SU-DHL-6 (cell line): ENCODE measurements around the gene DPP10.

Source experiments
- H2AFZ ChIP-seq: fragments of 200-600 bp; sonication (generic); 2 replicates; pipeline ENCODE4 v1.6.1; 2014; ENCODE audit warnings: low read depth, mild to moderate bottlenecking, moderate library complexity, mixed read lengths, antibody characterized with exemption, low read length; ENCODE audit not compliant: severe bottlenecking
- H3F3A ChIP-seq: fragments of 200-600 bp; shearing (Covaris generic); 2 replicates; pipeline ENCODE4 v1.6.0; 2016; ENCODE audit warnings: antibody characterized with exemption, mild to moderate bottlenecking; ENCODE audit not compliant: insufficient read depth
- H3K27ac ChIP-seq: fragments of 200-600 bp; sonication (generic); 2 replicates; pipeline ENCODE4 v1.5.1; 2016; ENCODE audit warnings: low read depth, mild to moderate bottlenecking, low read length, moderate library complexity, mixed read lengths
- H3K27me3 ChIP-seq: fragments of 200-600 bp; sonication (generic), shearing (Covaris generic); 2 replicates; pipeline ENCODE4 v1.6.0; 2014; ENCODE audit warnings: mild to moderate bottlenecking, low read length
- H3K36me3 ChIP-seq: fragments of 200-600 bp; sonication (generic); 2 replicates; pipeline ENCODE4 v1.6.1; 2014; ENCODE audit warnings: mild to moderate bottlenecking, low read length, mixed read lengths
- H3K4me2 ChIP-seq: fragments of 300-600, 200-600 bp; shearing (Covaris generic), sonication (generic); 2 replicates; pipeline ENCODE4 v1.6.0; 2014; ENCODE audit warnings: low read length, low read depth, mild to moderate bottlenecking; ENCODE audit not compliant: poor library complexity, severe bottlenecking
- H3K4me3 ChIP-seq: fragments of 200-600 bp; sonication (generic); 2 replicates; pipeline ENCODE4 v1.5.1; 2014; ENCODE audit warnings: antibody characterized with exemption, low read length, mild to moderate bottlenecking, mixed read lengths; ENCODE audit not compliant: insufficient read depth, poor library complexity, severe bottlenecking
- H3K79me2 ChIP-seq: fragments of 200-600 bp; sonication (generic); 2 replicates; pipeline ENCODE4 v1.6.1; 2014; ENCODE audit warnings: mild to moderate bottlenecking, low read length, moderate library complexity; ENCODE audit not compliant: insufficient read depth
- H3K9ac ChIP-seq: fragments of 200-600 bp; sonication (generic); 2 replicates; pipeline ENCODE4 v1.7.0; 2014; ENCODE audit warnings: mild to moderate bottlenecking, low read length
- H3K9me2 ChIP-seq: fragments of 200-600 bp; sonication (generic); replicated peaks from 2 replicates; pipeline ENCODE4 v1.6.1; 2014; ENCODE audit warnings: low read length; ENCODE audit not compliant: insufficient read depth
- H3K9me3 ChIP-seq: fragments of 200-600 bp; sonication (generic); 2 replicates; pipeline ENCODE4 v1.6.1; 2014; ENCODE audit warnings: low read length, mixed read lengths; ENCODE audit not compliant: insufficient read depth
- H4K20me1 ChIP-seq: fragments of 200-600 bp; sonication (generic); 2 replicates; pipeline ENCODE4 v1.6.1; 2014; ENCODE audit warnings: low read depth, mild to moderate bottlenecking, antibody characterized with exemption, low read length, moderate library complexity, mixed read lengths
- EZH2phosphoT487 ChIP-seq: fragments of 200-600 bp; sonication (generic), shearing (Covaris generic); conservative IDR thresholded peaks from 2 replicates; pipeline ENCODE4 v1.6.1; 2018; ENCODE audit warnings: mild to moderate bottlenecking, antibody characterized with exemption, low read length, moderate library complexity, mixed read lengths
- TF ChIP-seq, protein P1 (sequence below): fragments of 200-600 bp; sonication (generic); IDR thresholded peaks from one replicate; pipeline ENCODE4 v1.5.1; 2017; ENCODE audit warnings: antibody characterized with exemption, mild to moderate bottlenecking, low read length, moderate library complexity; ENCODE audit not compliant: insufficient read depth, poor library complexity, severe bottlenecking

DPP10 gene

DNA sequence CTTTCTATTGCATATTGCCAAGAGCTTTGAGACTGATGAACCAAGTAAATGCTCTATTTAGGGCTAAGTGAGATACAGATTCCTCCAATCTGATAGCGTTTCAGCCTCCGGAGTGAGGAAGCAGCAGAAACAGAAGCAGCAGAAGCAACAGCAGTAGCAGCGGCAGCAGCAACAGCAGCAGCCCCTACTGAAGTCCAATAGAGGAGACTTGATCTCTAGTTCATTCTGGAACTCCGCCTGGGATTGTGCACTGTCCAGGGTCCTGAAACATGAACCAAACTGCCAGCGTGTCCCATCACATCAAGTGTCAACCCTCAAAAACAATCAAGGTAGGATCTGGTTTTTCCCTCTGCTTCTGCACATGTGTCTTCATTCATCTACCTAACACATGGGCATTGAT is at the start of gene DPP10:
Gene DPP10 (plus strand): TSS at position 132 of the 400 bp plus-strand sequence.
- Histone ChIP-seq H3K27ac (no peak within 1 kb of the TSS), H3K4me3 (no peak within 1 kb of the TSS), H4K20me1 (no peaks in the 10 kb centered on the region), H3K27me3 (no peaks in the 10 kb centered on the region; the same call in 1 of the 2 replicates), H3K4me2 (no peak within 1 kb of the TSS), H2AFZ (no peak within 1 kb of the TSS), H3F3A (no peaks in the 10 kb centered on the region), H3K79me2 (no peaks in the 10 kb centered on the region), H3K36me3 (no peaks in the 10 kb centered on the region), H3K9me2 (no peaks in the 10 kb centered on the region), H3K9me3 (no peaks in the 10 kb centered on the region), H3K9ac (no peak within 1 kb of the TSS)
- no peak for TF ChIP-seq EZH2phosphoT487
- TF ChIP-seq, protein P1, sequence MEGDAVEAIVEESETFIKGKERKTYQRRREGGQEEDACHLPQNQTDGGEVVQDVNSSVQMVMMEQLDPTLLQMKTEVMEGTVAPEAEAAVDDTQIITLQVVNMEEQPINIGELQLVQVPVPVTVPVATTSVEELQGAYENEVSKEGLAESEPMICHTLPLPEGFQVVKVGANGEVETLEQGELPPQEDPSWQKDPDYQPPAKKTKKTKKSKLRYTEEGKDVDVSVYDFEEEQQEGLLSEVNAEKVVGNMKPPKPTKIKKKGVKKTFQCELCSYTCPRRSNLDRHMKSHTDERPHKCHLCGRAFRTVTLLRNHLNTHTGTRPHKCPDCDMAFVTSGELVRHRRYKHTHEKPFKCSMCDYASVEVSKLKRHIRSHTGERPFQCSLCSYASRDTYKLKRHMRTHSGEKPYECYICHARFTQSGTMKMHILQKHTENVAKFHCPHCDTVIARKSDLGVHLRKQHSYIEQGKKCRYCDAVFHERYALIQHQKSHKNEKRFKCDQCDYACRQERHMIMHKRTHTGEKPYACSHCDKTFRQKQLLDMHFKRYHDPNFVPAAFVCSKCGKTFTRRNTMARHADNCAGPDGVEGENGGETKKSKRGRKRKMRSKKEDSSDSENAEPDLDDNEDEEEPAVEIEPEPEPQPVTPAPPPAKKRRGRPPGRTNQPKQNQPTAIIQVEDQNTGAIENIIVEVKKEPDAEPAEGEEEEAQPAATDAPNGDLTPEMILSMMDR = no peak

DNA sequence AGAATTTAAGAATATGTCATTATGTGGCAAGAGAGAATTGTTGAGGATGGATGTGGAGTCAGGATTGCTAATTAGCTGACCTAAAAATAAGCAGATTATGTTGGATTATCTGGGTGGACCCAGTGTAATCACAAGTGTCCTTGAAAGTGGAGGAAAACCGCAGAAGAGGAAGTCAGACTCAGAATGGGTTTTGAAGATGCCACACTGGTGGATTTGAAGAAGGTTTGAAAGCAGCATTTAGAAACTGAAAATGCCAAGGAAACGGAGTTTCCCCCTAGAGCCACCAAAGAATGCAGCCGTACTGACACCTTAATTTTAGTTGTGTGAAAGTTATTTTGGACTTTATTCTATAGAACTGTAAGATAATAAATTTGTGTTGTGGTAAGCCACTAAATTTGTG is 41.6 kb upstream of the DPP10 start:
- Histone ChIP-seq H3K4me2 (no peak overlapping the region), H3K9ac (no peak overlapping the region), H3F3A (no peaks in the 10 kb centered on the region), H3K4me3 (no peak overlapping the region), H2AFZ (no peak overlapping the region), H3K79me2 (no peaks in the 10 kb centered on the region), H3K36me3 (no peaks in the 10 kb centered on the region), H4K20me1 (no peaks in the 10 kb centered on the region), H3K27ac (no peak overlapping the region), H3K9me2 (no peaks in the 10 kb centered on the region), H3K9me3 (no peaks in the 10 kb centered on the region), H3K27me3 (no peaks in the 10 kb centered on the region)
- no peak for TF ChIP-seq EZH2phosphoT487
- TF ChIP-seq, protein P1 = no peak

DNA sequence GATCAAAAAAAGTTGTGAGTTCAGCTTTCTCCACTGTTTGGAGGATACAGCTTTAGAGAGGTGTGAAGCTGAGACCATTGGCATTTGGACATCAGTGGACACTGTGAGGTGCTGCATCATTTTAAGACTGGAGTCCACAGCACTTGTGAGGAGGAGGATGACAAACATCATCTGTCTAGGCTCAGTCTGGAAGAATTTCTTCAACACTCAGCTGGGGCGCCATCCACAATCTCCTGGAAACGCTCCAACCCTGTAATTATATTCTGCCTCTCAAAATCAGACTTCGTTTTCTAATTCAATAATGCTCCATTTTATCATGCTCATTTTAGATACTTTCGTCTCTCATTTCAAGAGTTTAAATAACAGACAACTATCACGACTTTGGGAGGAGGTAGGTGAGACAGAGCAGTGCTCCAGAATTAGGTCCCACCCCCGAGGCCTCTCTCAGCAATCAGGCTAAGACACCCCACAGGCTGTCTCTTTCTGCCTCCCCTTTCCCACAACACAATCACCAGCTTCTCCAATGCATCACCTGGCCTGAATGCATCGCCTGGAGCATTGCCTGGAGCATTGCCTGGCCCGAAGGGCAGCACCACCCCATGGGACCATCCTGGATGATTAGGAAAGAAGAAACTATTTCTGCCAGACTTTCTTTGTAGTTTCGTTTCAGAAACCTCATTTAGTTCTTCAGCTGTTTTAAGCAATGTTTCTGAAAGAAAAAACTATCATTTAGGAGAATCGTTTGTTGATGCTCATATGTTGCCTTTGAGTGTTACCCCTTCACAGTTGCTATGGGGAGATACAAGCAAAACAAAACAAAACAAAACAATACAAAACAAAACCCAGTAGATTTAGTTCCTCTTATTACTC is 37.0 kb upstream of the DPP10 start:
- Histone ChIP-seq H4K20me1 (0 out of 2 replicates have a peak, but pooled peaks cover 2% of the 10 kb centered on the region), H3K27ac (no peak overlapping the region), H3K9ac (no peak overlapping the region), H3F3A (no peaks in the 10 kb centered on the region), H3K79me2 (no peaks in the 10 kb centered on the region), H3K9me3 (no peaks in the 10 kb centered on the region), H3K36me3 (no peaks in the 10 kb centered on the region), H3K4me3 (no peak overlapping the region), H3K4me2 (no peak overlapping the region), H3K9me2 (no peaks in the 10 kb centered on the region), H3K27me3 (no peaks in the 10 kb centered on the region), H2AFZ (no peak overlapping the region)
- no peak for TF ChIP-seq EZH2phosphoT487
- TF ChIP-seq, protein P1 = no peak
